Measurements from ENCODE around the gene STX12.
"Not testable (repeated sequence)": the region's sequence is repeated elsewhere in the genome, so short reads cannot be mapped to it uniquely, and the experiment has no call there.

DNA sequence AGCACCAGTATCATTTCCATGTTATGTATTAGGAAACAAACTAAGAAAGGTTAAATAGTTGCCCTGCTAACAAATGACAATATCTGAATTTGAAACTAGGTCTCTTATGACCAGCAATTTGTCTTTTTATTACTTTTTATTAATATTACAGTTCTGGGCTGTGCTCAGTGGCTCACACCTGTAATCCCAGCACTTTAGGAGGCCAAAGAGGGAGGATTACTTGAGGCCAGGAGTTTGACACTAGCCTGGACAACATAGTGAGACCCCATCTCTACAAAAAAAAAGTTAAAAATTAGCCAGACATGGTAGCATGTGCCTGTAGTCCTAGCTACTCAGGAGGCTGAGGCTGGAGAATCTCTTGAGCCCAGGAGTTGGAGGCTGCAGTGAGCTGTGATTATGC is 3.3 kb downstream of the STX12 start:
- TF ChIP-seq, protein P1, sequence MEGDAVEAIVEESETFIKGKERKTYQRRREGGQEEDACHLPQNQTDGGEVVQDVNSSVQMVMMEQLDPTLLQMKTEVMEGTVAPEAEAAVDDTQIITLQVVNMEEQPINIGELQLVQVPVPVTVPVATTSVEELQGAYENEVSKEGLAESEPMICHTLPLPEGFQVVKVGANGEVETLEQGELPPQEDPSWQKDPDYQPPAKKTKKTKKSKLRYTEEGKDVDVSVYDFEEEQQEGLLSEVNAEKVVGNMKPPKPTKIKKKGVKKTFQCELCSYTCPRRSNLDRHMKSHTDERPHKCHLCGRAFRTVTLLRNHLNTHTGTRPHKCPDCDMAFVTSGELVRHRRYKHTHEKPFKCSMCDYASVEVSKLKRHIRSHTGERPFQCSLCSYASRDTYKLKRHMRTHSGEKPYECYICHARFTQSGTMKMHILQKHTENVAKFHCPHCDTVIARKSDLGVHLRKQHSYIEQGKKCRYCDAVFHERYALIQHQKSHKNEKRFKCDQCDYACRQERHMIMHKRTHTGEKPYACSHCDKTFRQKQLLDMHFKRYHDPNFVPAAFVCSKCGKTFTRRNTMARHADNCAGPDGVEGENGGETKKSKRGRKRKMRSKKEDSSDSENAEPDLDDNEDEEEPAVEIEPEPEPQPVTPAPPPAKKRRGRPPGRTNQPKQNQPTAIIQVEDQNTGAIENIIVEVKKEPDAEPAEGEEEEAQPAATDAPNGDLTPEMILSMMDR (IDR thresholded peaks at IDR 0.05; ENCODE audit: low read depth, low read length), result not testable (repeated sequence)
- TF ChIP-seq EZH2phosphoT487 (IDR thresholded peaks at IDR 0.05; ENCODE audit: low read depth), result not testable (repeated sequence)

Data from OCI-LY3 (cell line).